Mesothelial cell of epicardium (in vitro differentiated cells): ENCODE measurements around the gene AGPAT3. TPM values are rescaled to one million over a fixed set of nuclear protein-coding genes. Genes with fewer than 3 reads are reported as not detected.

Experiments used
- DNase-seq, 2 experiments: peaks; one replicate each; pipeline ENCODE4 v3.0.0; 2021; ENCODE audit warnings: low spot score in 2 of 2; ENCODE audit not compliant: unreplicated experiment in 2 of 2
- H3K27ac Mint-ChIP-seq: 2 replicates; pipeline ENCODE4 v1.8.0; 2021; ENCODE audit warnings: mixed read lengths
- H3K27me3 Mint-ChIP-seq: 2 replicates; pipeline ENCODE4 v1.8.0; 2021; ENCODE audit warnings: low read depth, mixed read lengths
- H3K36me3 Mint-ChIP-seq: 2 replicates; pipeline ENCODE4 v1.8.0; 2021; ENCODE audit warnings: mixed read lengths
- H3K4me1 Mint-ChIP-seq: 2 replicates; pipeline ENCODE4 v1.8.0; 2021; ENCODE audit warnings: mixed read lengths
- H3K4me3 Mint-ChIP-seq: 2 replicates; pipeline ENCODE4 v1.8.0; 2021; ENCODE audit warnings: mild to moderate bottlenecking, moderate library complexity, mixed read lengths
- H3K9me3 Mint-ChIP-seq: 2 replicates; pipeline ENCODE4 v1.8.0; 2021; ENCODE audit warnings: mixed read lengths
- total RNA-seq: library from RNA; stranded (reverse); gene quantifications from 3 replicates; pipeline ENCODE4 v1.2.1, GENCODE V29; 2021
- TF ChIP-seq, protein P1 (sequence below): fragments of 200-600 bp; sonication (generic); IDR thresholded peaks from one replicate; pipeline ENCODE4 v1.5.0; 2021; ENCODE audit warnings: antibody characterized with exemption; ENCODE audit not compliant: unreplicated experiment

The AGPAT3 gene
- total RNA-seq, 1 donor from 2014 or later: 71.0 TPM

DNA sequence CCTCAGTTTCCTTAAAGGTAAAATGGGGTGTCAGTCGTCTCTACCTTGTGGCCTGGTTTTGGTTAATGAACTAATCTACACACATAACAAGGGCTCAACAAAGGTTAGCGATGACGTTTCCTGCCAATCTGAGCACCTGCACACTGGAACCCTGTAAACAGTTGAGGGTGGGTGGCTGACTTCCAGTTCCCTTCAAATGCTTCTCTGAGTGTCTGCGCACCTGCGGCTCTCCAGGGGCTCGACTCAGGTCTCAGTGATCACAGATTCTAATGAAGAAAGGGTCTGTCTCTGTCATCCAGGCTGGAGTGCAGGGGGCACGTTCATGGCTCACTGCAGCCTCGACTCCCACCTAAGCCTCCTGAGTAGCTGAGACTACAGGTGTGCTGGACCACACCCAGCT, 3.3 kb upstream of the AGPAT3 start:
- H3K36me3 Mint-ChIP-seq: no peaks in the 10 kb centered on the region
- no peak overlapping the region for H3K4me3 Mint-ChIP-seq

DNA sequence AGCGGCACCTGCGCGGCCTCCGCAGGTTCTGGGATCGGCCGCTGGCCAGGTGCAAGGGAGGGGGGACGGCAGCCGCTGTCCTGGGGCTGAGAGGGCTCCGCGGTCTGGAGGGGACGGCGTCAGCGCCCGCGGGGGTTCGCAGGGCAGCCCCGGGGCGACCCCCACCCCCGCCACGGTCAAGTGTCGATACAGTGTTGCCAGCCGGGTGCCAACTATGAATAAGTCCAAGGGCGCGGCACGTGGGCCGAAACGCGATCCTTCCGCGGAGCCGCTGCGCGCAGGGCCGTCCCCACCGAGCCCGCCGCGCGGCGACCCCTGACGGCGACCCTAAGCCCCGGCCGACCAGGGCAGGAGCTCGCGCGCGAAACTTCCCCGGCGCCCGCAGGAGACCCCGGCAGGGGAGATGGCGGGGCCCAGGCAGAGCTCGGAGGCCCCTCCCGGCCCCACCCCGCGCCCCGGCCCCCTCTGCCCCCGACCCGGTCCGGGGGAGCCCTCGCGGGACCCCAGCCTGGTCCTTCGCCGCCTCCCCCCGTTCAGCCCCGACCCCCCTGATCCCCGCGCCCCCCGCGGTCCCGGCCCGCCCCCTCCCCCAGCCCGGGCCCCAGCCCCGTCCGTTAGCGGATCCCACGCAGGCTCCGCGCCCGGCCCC, 586 bp upstream of the AGPAT3 start:
- TF ChIP-seq, protein P1, sequence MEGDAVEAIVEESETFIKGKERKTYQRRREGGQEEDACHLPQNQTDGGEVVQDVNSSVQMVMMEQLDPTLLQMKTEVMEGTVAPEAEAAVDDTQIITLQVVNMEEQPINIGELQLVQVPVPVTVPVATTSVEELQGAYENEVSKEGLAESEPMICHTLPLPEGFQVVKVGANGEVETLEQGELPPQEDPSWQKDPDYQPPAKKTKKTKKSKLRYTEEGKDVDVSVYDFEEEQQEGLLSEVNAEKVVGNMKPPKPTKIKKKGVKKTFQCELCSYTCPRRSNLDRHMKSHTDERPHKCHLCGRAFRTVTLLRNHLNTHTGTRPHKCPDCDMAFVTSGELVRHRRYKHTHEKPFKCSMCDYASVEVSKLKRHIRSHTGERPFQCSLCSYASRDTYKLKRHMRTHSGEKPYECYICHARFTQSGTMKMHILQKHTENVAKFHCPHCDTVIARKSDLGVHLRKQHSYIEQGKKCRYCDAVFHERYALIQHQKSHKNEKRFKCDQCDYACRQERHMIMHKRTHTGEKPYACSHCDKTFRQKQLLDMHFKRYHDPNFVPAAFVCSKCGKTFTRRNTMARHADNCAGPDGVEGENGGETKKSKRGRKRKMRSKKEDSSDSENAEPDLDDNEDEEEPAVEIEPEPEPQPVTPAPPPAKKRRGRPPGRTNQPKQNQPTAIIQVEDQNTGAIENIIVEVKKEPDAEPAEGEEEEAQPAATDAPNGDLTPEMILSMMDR: no peak
- peaks cover 4% of the 10 kb centered on the region for H3K36me3 Mint-ChIP-seq
- DNase-seq: no peak
- no peak overlapping the region for H3K27ac Mint-ChIP-seq
- peaks cover 32% of the 10 kb centered on the region for H3K4me1 Mint-ChIP-seq
- no peaks in the 10 kb centered on the region for H3K9me3 Mint-ChIP-seq
- H3K4me3 Mint-ChIP-seq: peak overlapping the region; percentile 67
- no peaks in the 10 kb centered on the region for H3K27me3 Mint-ChIP-seq

More for the DNA sequence above, 3.3 kb upstream of the AGPAT3 start:
- Mint-ChIP-seq H3K27me3 (no peaks in the 10 kb centered on the region), H3K4me1 (peaks cover 5% of the 10 kb centered on the region), H3K27ac (no peak overlapping the region), H3K9me3 (no peaks in the 10 kb centered on the region)
- TF ChIP-seq, protein P1: no peak
- no peak for DNase-seq

DNA sequence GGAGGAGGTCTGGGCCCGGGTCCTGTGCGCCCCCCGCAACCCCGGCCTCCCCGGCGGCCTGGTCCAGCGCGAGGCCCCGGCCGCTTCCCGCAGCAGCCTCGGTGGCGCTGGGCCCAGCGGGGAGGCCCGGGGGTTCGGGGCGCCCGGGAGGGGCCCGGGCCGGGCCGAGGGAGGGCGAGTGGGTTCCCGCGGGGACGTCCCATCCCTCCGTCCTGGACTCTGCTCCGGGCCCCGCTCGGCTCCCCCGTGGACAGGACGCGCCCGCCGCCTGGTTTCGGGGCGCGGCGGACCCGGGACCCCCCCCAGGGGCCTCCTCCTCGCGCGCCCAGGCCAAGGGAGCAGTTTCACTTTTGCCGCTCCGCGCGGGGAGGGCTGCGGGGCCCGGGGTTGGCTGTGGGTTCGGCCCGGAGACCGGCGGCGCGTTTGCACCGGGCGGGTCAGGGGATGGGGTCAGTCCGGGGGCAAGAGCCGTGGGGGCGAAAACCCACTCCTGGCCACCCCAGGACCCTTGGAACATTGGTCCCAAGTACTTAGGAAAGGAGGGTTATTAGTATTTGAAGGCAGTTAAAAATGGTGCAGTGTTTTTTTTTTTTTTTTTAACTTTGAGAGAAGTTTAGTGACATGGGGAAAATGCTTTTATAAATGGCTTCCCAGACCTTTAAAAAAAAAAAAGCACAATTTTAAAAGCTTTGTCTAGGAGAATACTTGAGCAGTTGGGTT, 677 bp downstream of the AGPAT3 start:
- H3K9me3 Mint-ChIP-seq: no peaks in the 10 kb centered on the region
- no peaks in the 10 kb centered on the region for H3K27me3 Mint-ChIP-seq
- peak overlapping the region; percentile 71 for H3K4me3 Mint-ChIP-seq
- TF ChIP-seq, protein P1: no peak
- peak in 1 of 2 experiments; percentile 59 for DNase-seq
- peaks cover 32% of the 10 kb centered on the region for H3K4me1 Mint-ChIP-seq
- peaks cover 6% of the 10 kb centered on the region for H3K36me3 Mint-ChIP-seq
- H3K27ac Mint-ChIP-seq: peak overlapping the region; percentile 94

DNA sequence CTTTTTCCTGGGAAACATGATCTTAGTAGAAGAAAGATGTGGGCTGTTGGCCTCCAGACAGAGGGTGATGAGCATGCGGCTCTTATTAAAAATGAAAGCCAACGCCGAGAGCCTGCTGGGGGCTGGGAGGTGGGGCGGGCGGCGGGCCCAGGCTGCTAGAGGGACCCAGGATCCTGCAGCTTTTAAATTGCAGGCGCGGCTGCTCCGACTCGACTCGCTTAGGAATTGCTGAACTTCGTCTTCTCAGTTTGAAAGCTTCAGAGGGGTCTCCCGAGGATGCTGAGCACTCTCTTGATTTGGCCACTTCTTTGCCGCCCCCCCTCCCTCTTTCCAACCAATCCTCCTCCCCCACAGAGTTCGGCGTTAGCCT, 1.2 kb downstream of the AGPAT3 start:
- Mint-ChIP-seq H3K27ac (peak overlapping the region; percentile 94), H3K4me1 (peaks cover 32% of the 10 kb centered on the region), H3K9me3 (peaks cover 4% of the 10 kb centered on the region), H3K36me3 (peaks cover 11% of the 10 kb centered on the region), H3K4me3 (peak overlapping the region; percentile 71), H3K27me3 (no peaks in the 10 kb centered on the region)
- DNase-seq: no peak
- TF ChIP-seq, protein P1: no peak

DNA sequence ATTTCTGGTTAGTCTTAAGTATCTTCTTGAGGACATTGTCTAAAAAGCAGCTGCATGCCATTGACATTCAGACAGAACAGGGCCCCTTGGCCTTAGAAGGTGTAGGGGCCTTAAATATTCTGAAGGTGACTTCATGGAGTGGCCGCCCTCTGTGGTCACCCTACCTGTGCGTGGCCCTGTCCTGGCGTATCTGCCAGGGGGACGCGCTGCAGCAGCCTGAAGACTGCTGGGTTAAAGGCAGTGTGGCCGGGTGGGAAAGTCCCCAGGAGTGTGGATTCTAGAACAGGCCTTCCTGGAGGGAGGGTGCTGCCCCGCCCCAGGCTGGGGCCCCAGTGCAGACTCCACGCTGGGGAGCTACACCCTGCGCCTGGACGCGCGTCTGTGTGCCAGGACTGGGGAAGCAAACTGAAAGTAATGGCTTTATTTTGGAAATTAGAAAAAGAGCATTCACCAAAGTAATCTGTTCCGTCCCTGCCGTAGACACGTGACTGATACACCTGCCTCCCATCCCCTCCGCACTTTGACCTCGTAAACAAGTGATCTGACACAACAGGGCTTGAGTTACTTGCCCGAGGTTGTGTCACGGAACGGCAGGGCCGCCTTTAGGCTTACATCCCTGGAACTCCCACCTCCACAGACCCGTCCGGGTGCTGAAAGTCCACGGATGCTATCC, 1.8 kb downstream of the AGPAT3 start:
- Mint-ChIP-seq H3K27me3 (no peaks in the 10 kb centered on the region), H3K4me3 (peak overlapping the region; percentile 71), H3K36me3 (peaks cover 16% of the 10 kb centered on the region), H3K27ac (peak overlapping the region; percentile 94), H3K9me3 (peaks cover 7% of the 10 kb centered on the region), H3K4me1 (peaks cover 32% of the 10 kb centered on the region)
- TF ChIP-seq, protein P1: no peak
- DNase-seq: no peak
